Endometrial microvascular endothelial cells (primary cell): ENCODE results near the gene LENG8. TPM values are rescaled to one million over a fixed set of nuclear protein-coding genes. Genes with fewer than 3 reads are reported as not detected.
"Not testable (repeated sequence)": the region's sequence is repeated elsewhere in the genome, so short reads cannot be mapped to it uniquely, and the experiment has no call there.

Source experiments
- in situ Hi-C: cut with HindIII; loops from 2 replicates; pipeline ENCODE4 v1.10.0; 2017; ENCODE audit warnings: low sequenced_read_pairs, low pct_unique_long_range_greater_than_20kb; ENCODE audit errors: inconsistent ontology term
- total RNA-seq: library from RNA; depleted of rRNA; stranded (reverse); fragments of >200 nt; gene quantifications from one replicate; pipeline ENCODE4 v1.2.3, GENCODE V29; 2015; ENCODE audit errors: inconsistent ontology term

LENG8 gene
- total RNA-seq, 1 donor from 2014 or later = 32.3 TPM

DNA sequence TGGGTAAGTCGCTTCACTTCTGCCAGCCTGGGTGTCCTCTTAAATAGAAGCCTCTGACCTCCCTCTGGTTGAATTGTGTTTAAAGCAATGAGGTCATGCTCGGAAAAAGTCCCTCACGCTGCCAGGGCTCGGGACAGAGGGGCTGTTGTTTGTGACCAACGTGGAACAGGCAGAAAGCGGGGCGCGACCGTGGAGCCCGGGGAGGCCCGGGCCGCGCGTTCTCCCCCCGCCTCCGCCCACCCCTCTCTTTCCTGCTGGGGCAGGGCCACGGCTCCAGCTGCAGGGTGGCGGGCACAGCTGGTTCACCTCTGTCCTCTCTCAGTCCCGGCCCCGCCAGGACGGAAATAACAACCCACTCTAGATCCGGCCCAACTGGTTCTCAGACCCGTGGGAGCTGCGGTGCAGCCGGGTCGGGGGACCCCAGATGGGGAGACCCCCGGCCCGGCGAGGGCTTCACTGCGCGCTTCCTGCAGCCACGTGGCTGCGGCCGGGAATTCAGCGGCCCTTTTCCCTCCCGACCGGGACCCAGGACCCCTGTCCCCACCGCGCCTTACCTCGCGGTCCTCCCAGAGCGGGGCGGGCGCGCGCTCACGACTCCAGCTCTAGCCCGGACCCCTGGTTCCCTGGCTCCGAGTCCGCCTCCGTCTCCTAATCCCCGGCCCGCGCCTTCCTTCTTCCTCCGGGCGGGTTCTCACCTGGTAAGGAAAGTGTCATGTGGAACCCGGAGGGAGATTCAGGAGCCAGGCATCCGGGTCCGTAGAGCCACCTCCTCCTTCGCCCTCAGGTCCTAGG, 22.2 kb downstream of the LENG8 start:
- in situ Hi-C loops = no loop called here

GRCh38 chr19:54473071-54473891, 24.3 kb downstream of the LENG8 start, which contains the start of gene CDC42EP5:
Gene CDC42EP5 (minus strand): TSS chr19:54473296. CDS start chr19:54465547, 7,749 bp downstream.
- in situ Hi-C loops = no loop called here

DNA sequence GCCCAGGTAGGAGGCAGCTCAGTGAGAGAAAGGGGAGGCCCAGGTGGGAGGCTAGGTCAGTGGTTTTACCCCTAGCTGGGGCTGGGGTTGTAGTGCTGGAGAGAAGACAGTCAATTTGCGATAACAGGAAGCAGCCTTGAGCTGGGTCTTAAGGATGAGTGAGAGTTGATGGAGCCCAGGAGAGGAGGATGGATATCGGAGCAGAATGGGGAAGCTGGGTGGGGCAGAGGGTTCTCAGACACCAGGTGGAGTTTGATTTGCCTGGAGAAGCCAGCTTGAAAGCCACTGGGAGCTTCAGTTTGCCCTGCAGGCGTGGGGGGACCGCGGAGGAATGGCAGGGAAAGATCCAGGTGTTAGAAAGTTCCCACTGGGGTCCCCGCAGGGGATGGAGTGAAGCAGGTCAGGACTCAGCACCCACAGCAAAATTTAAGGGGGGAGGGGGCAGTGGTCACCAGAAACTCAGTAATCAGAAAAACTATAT, 24.9 kb downstream of the LENG8 start:
- in situ Hi-C loops = no loop called here

DNA sequence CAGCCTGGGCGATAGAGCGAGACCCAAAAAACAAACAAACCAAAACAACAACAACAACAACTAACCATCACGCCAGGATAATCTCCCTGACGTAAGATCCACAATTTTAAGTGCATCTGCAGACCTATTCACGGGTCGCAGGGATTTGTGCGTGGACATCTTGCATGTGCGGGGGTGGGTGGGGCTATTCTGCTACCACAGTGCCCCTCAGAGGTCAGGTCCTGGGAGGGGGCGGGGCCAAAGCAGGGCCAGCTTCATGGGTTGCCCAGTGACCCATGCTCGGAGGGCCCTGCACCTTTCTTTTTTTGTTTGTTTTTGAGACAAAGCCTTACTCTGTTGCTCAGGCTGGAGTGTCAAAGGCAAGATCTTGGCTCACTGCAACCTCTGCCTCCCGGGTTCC, 26.7 kb downstream of the LENG8 start:
- in situ Hi-C loops = no loop called here

DNA sequence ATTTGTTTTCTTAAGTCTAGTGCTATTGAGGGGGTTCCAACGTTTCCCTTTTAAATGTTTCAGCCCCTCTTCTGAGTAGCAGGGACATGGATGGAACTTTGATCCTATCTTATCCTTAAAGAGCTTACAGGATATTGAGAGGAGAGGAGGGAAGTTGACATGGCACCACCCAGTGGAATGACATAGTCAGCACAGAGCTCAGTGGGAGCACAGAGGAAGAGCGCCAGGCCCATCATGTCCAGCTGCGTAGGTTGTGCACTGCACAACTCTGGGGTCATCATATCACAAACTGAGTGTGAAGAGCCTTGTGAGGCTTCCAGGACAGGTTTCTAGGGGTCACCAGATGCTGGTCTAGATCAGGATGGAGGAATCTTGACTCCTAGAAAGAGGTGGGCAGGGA, 28.7 kb downstream of the LENG8 start:
- in situ Hi-C loops = no loop called here

DNA sequence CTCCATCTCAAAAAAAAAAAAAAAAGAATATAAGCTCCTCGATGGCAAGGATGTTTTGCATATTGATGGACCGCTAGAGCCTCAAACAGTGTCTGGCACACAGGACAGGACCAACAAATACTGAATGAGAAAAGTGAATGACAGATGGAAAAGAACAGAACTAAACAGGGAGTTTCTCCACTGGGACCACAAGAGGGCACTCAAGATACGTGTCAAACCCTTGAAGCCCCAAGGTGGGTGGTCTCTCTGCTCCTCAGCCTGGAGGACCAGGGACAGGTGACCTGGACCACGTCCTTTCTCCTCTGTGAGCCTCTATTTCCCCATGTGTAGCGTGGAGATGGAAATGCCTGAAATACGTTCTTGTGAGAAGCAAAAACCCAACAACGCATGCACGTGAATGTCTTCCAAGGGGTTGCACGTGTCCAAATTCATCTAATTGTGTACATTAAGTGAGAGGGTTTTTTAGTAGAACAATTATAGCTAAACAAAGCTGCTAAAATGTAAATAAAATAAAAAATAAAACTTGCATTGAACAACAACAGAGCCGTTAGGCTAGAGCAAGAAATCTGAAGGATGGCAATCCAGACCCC, 29.8 kb downstream of the LENG8 start:
- in situ Hi-C loops = no loop called here

DNA sequence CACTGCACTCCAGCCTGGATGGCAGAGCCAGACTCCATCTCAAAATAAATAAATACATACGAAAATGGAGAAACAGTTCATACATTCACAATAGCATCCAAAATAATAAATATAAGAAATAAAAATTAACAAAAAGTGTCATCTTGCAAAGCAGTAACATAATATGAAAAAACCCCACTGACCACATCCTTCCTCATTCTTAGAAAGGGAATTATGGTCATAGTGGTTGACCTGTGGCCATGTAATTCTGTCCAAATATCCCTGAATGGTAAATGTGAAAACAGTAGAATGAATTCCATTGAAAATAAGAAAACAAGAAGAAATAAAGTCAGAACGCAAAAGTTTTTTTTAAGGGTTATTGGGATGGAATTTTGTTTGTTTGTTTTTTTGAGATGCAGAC, 31.1 kb downstream of the LENG8 start:
- in situ Hi-C loops = no loop called here

GRCh38 chr19:54481326-54481930, 32.4 kb downstream of the LENG8 start:
- in situ Hi-C loops = no loop called here

GRCh38 chr19:54482889-54483288, 33.9 kb downstream of the LENG8 start:
- in situ Hi-C loops = no loop called here

DNA sequence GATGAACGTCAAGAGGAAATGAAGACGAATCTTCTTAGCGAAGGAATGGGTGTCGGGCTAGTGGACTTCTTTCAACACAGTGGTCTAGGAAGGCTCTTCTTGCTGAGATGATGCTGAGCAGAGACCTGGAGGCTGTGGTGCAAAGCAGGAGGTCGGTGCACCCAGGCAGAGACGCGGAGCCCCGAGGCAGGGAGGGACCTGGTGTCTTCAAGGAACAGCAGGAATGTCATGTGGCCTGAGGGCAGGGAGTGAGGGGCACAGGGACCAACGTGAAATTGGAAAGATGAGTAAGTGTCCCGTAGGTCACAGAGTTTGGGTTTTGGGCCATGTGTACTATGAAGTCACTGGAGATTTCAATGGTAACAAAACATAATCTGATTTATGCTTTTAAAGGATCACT, 35.5 kb downstream of the LENG8 start:
- in situ Hi-C loops = no loop called here

DNA sequence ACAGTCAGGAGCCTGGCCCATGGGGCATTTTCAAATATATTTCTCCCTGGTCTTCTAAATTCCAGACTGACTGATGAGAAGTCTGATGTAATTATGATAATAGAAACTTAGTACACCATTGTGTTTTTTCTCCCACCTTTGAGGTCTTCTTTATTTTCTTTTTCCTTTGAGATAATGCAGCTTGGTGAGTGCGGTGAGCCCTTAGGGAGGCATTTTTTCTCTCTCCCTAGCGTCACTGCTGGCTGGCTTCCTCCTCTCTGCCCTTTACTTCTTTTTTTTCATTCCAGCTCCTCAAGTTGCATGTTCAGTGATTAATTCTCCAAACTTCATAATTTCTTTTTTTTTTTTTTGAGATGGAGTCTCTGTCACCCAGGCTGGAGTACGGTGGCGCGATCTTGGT, 36.9 kb downstream of the LENG8 start:
- in situ Hi-C loops = no loop called here

- in situ Hi-C loops = no loop called here
Observed at GRCh38 chr19:54489341-54489740, 40.3 kb downstream of the LENG8 start.

GRCh38 chr19:54489766-54490165, 40.8 kb downstream of the LENG8 start:
- in situ Hi-C loops = no loop called here

DNA sequence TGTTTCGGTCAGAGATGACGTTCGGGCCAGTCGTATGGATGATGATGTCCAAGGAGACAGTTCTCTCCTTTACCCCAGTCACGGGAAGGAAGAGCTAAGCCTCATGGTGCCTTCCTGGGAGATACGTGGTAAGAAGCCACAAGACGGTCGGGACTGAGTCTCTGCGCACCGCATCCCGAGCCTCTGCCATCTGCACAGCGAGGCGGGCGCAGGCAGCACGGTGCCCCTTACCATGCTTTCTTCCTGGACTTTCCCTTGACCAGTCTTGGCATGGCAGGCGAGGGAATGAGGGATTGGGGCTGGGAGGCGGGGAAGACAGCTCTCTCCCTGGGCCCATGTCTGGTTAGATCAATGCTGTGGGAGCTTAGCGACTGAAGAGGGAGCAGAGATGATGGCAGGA, 43.6 kb downstream of the LENG8 start:
- in situ Hi-C loops = no loop called here

DNA sequence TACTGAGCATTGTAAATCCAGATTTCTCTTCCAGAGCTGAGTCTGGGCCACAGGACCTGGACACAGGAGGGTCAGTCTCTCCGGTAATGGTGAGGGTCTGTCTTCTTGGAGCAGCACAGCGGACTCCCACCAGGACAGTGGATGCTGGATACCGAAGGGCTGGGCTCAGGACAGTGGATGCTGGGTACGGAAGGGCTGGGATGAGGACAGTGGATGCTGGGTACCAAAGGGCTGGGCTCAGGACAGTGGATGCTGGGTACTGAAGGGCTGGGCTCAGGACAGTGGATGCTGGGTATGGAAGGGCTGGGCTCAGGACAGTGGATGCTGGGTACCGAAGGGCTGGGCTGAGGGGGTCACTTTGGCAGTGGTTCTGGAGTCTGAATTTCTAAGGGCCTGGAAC, 44.1 kb downstream of the LENG8 start:
- in situ Hi-C loops = not testable (repeated sequence)

DNA sequence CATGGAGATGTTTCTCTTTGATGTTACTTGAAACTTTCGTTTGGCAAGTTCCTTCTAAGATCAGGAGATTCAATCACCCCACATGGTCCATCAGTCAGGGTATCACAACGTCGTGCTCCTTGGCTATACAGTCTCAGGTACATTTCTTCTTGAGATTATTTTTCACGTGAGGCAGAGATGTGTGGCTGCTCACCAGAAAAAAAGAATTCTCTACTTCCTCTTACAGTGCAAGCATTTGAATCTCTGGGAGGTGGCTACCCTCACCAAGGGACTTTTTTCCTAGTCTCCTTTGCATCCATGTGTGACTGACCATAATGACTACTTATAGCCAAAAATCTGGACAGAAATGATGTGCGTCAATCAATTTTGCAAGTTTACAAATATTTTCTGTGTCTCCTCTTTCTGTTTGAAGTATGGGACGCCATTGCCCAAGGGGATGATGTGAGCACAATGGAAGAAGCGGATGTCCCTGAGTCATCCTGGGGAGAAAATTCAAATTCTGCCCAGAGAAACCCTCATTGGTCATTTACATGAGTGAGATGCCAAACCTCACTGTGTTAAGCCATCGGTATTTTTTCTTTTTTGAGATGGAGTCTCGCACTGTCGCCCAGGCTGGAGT, 45.1 kb downstream of the LENG8 start:
- in situ Hi-C loops = no loop called here

GRCh38 chr19:54495284-54495683, 46.3 kb downstream of the LENG8 start:
- in situ Hi-C loops = not testable (repeated sequence)

- in situ Hi-C loops = not testable (repeated sequence)
Observed at GRCh38 chr19:54497747-54498450, 48.9 kb downstream of the LENG8 start.
